GM12801 (cell line): ENCODE data around the gene USP2.

Experiments used
- TF ChIP-seq, protein P1 (sequence below): IDR thresholded peaks from one replicate; pipeline ENCODE4 v1.5.1; 2011; ENCODE audit warnings: control low read depth; ENCODE audit not compliant: insufficient read length; ENCODE audit errors: extremely low read depth

USP2 gene

DNA sequence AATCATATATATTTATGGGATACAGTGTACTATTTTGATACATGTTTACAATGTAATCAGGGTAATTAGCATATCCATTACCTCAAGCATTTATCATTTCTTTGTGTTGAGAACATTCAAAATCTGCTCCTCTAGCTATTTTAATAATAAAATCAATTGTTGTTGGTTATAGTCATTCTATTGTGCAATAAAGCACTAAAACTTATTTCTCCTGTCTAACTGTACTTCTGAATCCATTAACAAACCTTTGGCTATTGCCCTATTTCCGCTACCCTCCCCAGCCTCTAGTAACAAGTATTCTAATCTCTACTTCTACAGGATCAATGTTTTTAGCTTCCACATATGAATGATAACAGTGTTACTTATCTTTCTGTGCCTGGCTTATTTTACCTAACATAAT lies 15.3 kb upstream of the USP2 start:
- TF ChIP-seq, protein P1, sequence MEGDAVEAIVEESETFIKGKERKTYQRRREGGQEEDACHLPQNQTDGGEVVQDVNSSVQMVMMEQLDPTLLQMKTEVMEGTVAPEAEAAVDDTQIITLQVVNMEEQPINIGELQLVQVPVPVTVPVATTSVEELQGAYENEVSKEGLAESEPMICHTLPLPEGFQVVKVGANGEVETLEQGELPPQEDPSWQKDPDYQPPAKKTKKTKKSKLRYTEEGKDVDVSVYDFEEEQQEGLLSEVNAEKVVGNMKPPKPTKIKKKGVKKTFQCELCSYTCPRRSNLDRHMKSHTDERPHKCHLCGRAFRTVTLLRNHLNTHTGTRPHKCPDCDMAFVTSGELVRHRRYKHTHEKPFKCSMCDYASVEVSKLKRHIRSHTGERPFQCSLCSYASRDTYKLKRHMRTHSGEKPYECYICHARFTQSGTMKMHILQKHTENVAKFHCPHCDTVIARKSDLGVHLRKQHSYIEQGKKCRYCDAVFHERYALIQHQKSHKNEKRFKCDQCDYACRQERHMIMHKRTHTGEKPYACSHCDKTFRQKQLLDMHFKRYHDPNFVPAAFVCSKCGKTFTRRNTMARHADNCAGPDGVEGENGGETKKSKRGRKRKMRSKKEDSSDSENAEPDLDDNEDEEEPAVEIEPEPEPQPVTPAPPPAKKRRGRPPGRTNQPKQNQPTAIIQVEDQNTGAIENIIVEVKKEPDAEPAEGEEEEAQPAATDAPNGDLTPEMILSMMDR: no peak

DNA sequence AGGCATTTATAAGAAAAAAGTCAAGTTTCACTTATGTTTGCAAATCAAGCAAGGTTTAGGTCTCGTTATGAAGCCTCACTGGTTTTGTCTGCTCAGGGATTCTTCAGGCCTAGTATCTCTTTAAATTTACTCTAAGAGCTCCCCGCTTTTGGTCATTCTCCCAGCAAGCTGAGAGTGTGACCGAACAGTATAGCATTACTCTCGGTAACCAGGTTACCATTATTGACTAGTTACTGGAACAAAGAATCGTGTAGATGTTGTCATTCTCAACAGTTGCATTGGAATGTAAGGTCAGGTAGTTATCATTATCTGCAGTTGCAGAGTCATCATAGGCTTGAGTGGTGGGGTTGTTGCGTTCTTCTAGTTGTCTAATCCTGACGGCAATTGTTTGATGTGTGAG lies 9.8 kb upstream of the USP2 start:
- TF ChIP-seq, protein P1: no peak

DNA sequence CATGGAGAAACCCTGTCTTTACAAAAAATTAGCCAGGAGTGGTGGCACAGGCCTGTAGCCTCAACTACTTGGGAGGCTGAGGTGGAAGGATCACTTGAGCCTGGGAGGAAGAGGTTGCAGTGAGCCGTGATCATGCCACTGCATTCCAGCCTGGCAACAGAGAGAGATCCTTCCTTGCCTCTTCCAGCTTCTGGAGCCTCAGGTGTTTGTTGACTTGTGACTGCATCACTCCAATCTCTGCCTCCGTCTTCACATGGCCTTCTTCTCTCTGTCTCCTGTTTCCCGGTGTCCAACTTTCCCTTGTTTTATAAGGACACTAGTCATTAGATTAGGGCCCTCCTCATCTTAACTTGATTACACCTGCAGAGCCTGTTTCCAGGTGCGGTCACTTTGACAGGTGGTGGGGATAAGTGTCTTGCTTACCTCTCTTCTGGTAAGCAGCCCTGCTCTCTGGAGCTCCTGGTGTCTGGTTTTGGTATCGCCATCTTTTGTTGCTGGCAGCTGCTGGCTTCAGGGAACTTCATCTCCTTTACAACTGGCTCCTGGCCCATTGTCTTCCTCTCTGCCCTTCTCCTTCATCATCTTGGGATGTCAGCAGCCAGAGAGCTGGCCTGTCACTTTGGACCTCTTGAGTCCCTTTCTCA lies 8.2 kb upstream of the USP2 start:
- TF ChIP-seq, protein P1: no peak

DNA sequence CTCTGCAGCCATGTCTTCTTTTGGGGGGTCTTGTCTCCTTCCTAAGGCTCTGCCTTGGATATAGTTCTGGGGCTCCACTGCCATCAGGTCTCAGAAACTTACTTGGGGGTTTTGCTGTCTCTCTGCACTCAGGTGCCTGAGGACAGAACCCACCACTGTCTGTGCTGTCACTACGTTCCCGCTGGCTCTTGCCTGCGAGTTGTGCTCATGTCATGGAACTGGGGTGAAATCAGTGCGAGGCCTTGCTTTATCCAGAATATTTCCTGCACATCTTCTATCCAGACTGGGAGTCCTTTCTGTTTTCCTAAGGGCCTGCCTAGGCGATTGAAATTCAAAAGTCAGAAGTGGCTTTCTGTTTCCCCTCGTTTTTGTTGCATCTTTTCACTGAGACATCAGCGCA lies 6.6 kb upstream of the USP2 start:
- TF ChIP-seq, protein P1: no peak

DNA sequence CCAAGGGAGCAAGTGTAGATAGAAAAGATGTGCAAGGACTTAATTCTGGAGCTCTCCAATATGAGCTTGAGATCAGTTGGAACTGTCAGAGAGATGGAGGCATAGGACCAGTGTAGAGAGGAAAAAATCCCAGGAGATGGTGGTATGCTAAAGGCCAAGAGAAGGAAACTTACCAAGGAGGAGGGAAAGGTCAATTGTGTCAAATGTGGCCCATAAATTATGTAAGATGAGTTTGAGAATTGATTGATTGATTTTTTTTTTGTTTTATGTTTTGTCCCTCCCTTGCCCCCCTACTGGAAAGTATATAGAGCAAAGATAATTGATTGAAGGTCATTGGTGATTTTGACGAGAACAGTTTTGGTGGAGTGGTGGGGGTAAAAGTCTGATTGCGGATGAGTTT lies 2.8 kb upstream of the USP2 start:
- TF ChIP-seq, protein P1: no peak

DNA sequence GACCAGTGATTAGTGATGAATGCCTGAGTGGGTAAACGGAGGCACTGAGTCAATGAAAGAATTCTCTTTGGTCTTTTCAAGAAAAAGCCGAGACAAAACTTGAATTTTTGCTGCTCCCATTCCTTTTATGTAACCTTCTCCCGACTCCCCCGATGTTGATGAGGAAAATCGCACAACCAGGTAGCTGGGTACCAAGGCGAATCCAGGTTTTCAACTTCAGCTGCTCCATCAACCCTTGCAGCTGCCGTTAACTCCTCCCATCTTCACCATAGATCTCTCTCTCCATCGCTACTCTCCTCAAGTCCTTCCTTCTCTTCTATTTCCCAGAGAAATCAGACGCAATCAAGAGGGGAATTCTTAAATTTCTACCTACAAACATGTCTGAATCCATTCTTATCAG lies 611 bp upstream of the USP2 start:
- TF ChIP-seq, protein P1: no peak

DNA sequence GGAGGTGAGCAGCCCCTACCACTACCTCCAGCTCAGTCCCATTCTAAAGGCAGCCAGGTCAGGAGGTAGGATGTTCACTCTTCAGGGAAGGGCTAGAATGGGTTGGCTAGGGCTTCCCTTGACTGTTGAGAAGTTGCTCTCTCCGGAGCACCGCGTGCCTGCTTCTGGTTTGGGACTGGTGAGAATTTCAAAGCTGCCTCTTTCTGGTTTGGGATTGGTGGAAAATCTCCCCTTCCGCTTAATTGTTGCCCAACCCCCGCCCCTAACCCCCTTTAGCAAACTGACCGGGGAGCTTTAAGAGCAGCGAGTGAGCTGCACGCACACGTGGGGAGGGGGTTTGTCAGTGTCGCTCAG lies 686 bp downstream of the USP2 start:
- TF ChIP-seq, protein P1: no peak

DNA sequence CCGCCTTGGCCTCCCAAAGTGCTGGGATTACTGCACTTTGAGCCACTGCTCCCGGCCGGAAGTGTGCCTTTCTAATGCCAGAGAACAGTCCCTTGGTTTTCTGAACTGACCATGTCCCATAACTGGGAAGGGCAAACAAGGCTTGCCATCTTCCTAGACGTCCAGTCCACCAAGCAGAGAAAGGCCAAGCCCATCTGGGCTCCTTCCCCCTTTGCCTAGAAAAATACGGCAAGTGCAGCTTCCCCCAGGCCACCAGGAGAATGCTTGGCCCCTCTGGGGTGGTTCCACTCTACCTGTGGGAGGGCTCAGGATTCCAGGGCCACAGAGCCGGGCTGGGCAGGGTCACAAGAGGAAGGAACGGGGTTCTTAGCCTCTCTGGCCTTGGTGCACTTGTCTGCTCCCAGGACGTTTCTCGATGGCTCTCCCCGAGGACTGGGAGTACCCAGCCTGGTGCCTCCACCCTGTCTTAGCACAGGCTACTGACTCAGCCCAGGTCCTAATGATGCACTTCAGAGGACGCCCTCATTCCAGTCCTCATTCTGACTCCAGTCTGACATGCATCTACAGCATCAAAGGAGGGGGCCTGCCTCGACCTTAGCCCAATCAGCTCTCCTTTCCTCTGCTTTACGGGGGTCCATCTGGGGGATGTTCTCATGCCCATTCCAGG lies 1.2 kb downstream of the USP2 start:
- TF ChIP-seq, protein P1: no peak
